ENCODE results near the gene RPUSD4. TPM values are rescaled to one million over a fixed set of nuclear protein-coding genes. Genes with fewer than 3 reads are reported as not detected.

The RPUSD4 gene
- polyA plus RNA-seq, 1 of the 3 experiments (the other 2 are of a cell fraction): 18.0 TPM

DNA sequence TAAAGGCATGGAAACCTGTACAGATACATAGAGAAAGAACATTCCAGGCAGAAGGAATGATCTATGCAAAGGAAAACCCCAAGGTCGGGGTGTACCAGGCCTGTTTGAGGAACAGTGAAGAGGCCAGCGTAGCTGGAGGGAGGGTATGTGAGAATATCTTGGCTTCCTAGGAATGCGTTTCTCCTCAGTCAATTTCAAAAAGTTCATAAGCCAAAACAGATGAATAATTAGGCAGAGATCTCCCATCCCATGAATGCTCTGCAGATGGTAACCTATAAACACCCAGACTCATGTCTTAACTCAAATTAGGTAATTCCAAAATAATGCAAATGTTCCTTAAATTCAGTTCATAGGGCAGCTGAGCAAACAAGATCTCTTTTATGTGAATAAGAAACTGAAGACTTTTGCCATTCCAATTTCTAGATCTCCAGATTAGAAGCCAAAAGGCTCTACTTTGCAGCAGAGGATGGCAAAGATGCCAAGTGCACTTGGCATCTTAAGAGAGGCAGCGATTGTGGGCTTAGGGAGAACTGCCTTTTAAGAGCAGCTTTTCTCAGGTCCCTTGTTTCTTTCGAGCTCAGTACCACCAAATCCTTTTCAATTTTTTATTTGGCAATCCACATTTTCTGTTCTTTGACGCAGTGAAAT is 13.3 kb upstream of the RPUSD4 start:
- CTCF ChIA-PET: no interaction called here

DNA sequence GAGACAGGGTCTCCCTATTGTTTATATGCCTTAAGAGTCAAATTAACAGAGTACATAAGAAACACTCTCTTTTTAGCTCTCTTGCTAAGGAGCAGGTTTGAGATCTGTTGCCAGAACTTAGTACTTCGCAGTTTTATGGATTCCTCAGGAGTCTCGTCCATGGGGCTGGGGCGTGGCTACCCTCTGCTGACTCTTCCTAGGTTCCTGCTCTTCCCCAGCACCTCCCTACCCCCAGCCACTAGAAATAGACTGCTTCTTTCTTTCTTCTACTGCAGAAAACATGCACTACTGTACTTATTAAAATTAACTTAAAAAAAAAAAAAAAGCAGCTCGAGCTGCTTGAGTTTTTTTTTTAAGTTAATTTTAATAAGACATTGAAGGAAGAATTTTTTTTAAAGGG is 8.1 kb upstream of the RPUSD4 start:
- Histone ChIP-seq H3K4me3 (ENCODE audit: low read depth in 2 of 2, low read length in 1 of 2) (no peak overlapping the region), H4K20me1 (ENCODE audit: insufficient read depth) (peaks cover 23% of the 10 kb centered on the region), H2AFZ (ENCODE audit: low read depth) (no peak overlapping the region), H3K4me2 (no peak overlapping the region), H3K36me3 (replicated peaks in 1 of 2; ENCODE audit: control insufficient read depth in 1 of 2, insufficient read depth in 2 of 2, low read length in 1 of 2) (no peaks in the 10 kb centered on the region), H3K9me3 (no peaks in the 10 kb centered on the region), H3K4me1 (ENCODE audit: control insufficient read depth in 1 of 2, insufficient read depth in 2 of 2, low read depth in 1 of 2, low read length in 1 of 2) (no peaks in the 10 kb centered on the region; a peak in 1 of 4 replicates), H3K27me3 (ENCODE audit: insufficient read depth) (no peaks in the 10 kb centered on the region), H3F3A (replicated peaks; ENCODE audit: insufficient read depth) (peaks cover under 1% of the 10 kb centered on the region), H3K9ac (no peak overlapping the region), H3K9me2 (no peaks in the 10 kb centered on the region), H3K79me2 (ENCODE audit: insufficient read depth) (peaks cover 87% of the 10 kb centered on the region), H3K27ac (ENCODE audit: low read depth in 2 of 2, low read length in 1 of 2) (no peak overlapping the region)
- TF ChIP-seq NFIC (IDR thresholded peaks at IDR 0.05; ENCODE audit: borderline replicate concordance) (no peak), ELF1 (IDR thresholded peaks at IDR 0.05) (no peak), FOXJ3 (CRISPR knock-in tag; IDR thresholded peaks at IDR 0.05) (no peak), GABPA (IDR thresholded peaks at IDR 0.05; ENCODE audit: low read depth) (no peak)
- TF ChIP-seq, protein P1, sequence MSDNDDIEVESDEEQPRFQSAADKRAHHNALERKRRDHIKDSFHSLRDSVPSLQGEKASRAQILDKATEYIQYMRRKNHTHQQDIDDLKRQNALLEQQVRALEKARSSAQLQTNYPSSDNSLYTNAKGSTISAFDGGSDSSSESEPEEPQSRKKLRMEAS (IDR thresholded peaks at IDR 0.05; ENCODE audit: low read depth): no peak
- no peak for DNase-seq
- ChIA-PET POLR2A (no interaction called here), CTCF (no interaction called here)
- WGBS (ENCODE audit: low lambda C conversion rate): 81% methylated on average over 4 of the region's 4 CpGs

More for the DNA sequence above, 13.3 kb upstream of the RPUSD4 start:
- Histone ChIP-seq H3K79me2 (ENCODE audit: insufficient read depth) (peaks cover 76% of the 10 kb centered on the region), H3K4me2 (no peak overlapping the region), H3K9ac (no peak overlapping the region), H3F3A (replicated peaks; ENCODE audit: insufficient read depth) (peaks cover 19% of the 10 kb centered on the region), H3K27ac (ENCODE audit: low read depth in 2 of 2, low read length in 1 of 2) (no peak overlapping the region), H3K36me3 (replicated peaks in 1 of 2; ENCODE audit: control insufficient read depth in 1 of 2, insufficient read depth in 2 of 2, low read length in 1 of 2) (no peaks in the 10 kb centered on the region), H2AFZ (ENCODE audit: low read depth) (no peak overlapping the region), H3K9me3 (no peaks in the 10 kb centered on the region), H4K20me1 (ENCODE audit: insufficient read depth) (peaks cover 8% of the 10 kb centered on the region; the same call in 1 of the 2 replicates), H3K4me3 (ENCODE audit: low read depth in 2 of 2, low read length in 1 of 2) (no peak overlapping the region), H3K9me2 (no peaks in the 10 kb centered on the region), H3K27me3 (ENCODE audit: insufficient read depth) (no peaks in the 10 kb centered on the region), H3K4me1 (ENCODE audit: control insufficient read depth in 1 of 2, insufficient read depth in 2 of 2, low read depth in 1 of 2, low read length in 1 of 2) (peaks cover 0 to 3% of the 10 kb centered on the region in 2 experiments; a peak in 1 of 4 replicates)
- DNase-seq: no peak
- TF ChIP-seq FOXM1 (IDR thresholded peaks at IDR 0.05; ENCODE audit: low read depth) (no peak), JUND (IDR thresholded peaks at IDR 0.05) (no peak), TCF12 (IDR thresholded peaks at IDR 0.05) (no peak), NFIC (IDR thresholded peaks at IDR 0.05; ENCODE audit: borderline replicate concordance) (no peak), MXI1 (IDR thresholded peaks at IDR 0.05; ENCODE audit: low read depth, low read length) (no peak), FOSL2 (IDR thresholded peaks at IDR 0.05; ENCODE audit: borderline replicate concordance, low read depth) (no peak), NRF1 (IDR thresholded peaks at IDR 0.05; ENCODE audit: low read depth, low read length) (no peak), FOXJ3 (CRISPR knock-in tag; IDR thresholded peaks at IDR 0.05) (no peak), SIN3A (IDR thresholded peaks at IDR 0.05; ENCODE audit: borderline replicate concordance, low read depth, low read length) (no peak), POLR2AphosphoS5 (IDR thresholded peaks at IDR 0.05; ENCODE audit: low read depth, low read length) (no peak), YY1 (IDR thresholded peaks at IDR 0.05; ENCODE audit: low read depth) (no peak), ELF1 (IDR thresholded peaks at IDR 0.05) (no peak)
- TF ChIP-seq, protein P2, sequence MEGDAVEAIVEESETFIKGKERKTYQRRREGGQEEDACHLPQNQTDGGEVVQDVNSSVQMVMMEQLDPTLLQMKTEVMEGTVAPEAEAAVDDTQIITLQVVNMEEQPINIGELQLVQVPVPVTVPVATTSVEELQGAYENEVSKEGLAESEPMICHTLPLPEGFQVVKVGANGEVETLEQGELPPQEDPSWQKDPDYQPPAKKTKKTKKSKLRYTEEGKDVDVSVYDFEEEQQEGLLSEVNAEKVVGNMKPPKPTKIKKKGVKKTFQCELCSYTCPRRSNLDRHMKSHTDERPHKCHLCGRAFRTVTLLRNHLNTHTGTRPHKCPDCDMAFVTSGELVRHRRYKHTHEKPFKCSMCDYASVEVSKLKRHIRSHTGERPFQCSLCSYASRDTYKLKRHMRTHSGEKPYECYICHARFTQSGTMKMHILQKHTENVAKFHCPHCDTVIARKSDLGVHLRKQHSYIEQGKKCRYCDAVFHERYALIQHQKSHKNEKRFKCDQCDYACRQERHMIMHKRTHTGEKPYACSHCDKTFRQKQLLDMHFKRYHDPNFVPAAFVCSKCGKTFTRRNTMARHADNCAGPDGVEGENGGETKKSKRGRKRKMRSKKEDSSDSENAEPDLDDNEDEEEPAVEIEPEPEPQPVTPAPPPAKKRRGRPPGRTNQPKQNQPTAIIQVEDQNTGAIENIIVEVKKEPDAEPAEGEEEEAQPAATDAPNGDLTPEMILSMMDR (IDR thresholded peaks at IDR 0.05): no peak
- 94% methylated on average over 6 of the region's 6 CpGs for WGBS (ENCODE audit: low lambda C conversion rate)
- POLR2A ChIA-PET: no interaction called here

All from SK-N-SH (cell line).